NCI-H460 (cell line): Measurements from ENCODE around the gene PSG3. TPM values are rescaled to one million over a fixed set of nuclear protein-coding genes. Genes with fewer than 3 reads are reported as not detected.
"Not testable (repeated sequence)": the region's sequence is repeated elsewhere in the genome, so short reads cannot be mapped to it uniquely, and the experiment has no call there.

Experiments
- DNase-seq: peaks from one replicate; pipeline ENCODE4 v3.0.0-alpha.2; 2016; ENCODE audit warnings: low read depth; ENCODE audit errors: extremely low read depth
- total RNA-seq: library from RNA; depleted of rRNA; stranded (reverse); fragments of >200 nt; shearing (Covaris generic); gene quantifications from 2 replicates; pipeline ENCODE4 v1.2.3, GENCODE V29; 2014; rRNA removed

PSG3 gene
- total RNA-seq, 1 experiment from 2014 or later: not detected

- no peak for DNase-seq
These were observed 42.4 kb downstream of the PSG3 start for GRCh38 chr19:42697884-42698283.

GRCh38 chr19:42695811-42696503 is 44.3 kb downstream of the PSG3 start:
- no peak for DNase-seq

GRCh38 chr19:42693760-42694350 is 46.4 kb downstream of the PSG3 start:
- DNase-seq: no peak

GRCh38 chr19:42683917-42684513 is 56.3 kb downstream of the PSG3 start:
- peak; percentile 5 for DNase-seq

- not testable (repeated sequence) for DNase-seq
These were observed 64.0 kb downstream of the PSG3 start for GRCh38 chr19:42676326-42676725.

GRCh38 chr19:42674549-42674948 is 65.7 kb downstream of the PSG3 start:
- not testable (repeated sequence) for DNase-seq

Other genes starting within 250 kb of the PSG3 start
- 0.06 and 0.12 TPM in 2 replicates for gene CEACAM1, start 212.0 kb downstream of the PSG3 start, total RNA-seq
- not detected in 2 replicates for gene CEACAM8, start 145.6 kb downstream of the PSG3 start, total RNA-seq
- gene PSG8, start 25.2 kb upstream of the PSG3 start, total RNA-seq: not detected in 2 replicates
- gene PSG1, start 139.2 kb upstream of the PSG3 start, total RNA-seq: not detected in 2 replicates
- gene PSG6, start 177.4 kb upstream of the PSG3 start, total RNA-seq: not detected in 2 replicates
- gene PSG7, start 196.7 kb upstream of the PSG3 start, total RNA-seq: not detected in 2 replicates